ENCODE measurements around the gene EDIL3. TPM values are rescaled to one million over a fixed set of nuclear protein-coding genes. Genes with fewer than 3 reads are reported as not detected.

The EDIL3 gene
- total and polyA plus RNA-seq, 2 of the 13 experiments (the other 11 are each of a cell fraction or from before 2014, with no cell fraction given) = 0.01 TPM; not detected in 1

DNA sequence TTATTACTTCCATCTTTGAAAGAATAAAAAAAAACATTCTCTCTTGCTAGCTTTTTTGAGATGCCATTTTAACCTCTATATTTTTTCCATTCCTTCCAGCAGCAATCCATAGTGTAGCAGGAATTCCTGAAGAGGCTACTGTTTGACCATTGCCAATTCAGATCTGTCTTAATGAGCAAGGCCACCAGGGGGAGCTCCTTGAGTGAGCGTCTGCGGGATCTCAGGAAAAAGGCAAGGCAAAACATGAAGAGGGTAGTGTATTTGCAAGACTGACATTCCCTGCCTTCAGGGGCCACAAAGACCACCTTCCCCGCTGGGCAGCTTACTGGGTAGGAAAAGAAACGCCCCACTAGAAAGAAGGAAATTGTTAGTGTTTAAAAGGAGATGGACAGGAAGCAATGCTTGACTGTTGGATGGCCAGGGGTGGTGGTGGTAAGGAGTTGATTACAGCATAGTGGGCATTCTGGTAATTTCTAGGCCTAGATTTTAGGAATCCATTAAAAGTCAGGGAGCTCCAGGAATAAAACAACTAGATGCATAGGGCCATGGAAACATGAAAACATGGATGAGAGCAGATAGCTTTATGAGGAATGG is 457.4 kb downstream of the EDIL3 start (continued):
- TF ChIP-seq, protein P1, sequence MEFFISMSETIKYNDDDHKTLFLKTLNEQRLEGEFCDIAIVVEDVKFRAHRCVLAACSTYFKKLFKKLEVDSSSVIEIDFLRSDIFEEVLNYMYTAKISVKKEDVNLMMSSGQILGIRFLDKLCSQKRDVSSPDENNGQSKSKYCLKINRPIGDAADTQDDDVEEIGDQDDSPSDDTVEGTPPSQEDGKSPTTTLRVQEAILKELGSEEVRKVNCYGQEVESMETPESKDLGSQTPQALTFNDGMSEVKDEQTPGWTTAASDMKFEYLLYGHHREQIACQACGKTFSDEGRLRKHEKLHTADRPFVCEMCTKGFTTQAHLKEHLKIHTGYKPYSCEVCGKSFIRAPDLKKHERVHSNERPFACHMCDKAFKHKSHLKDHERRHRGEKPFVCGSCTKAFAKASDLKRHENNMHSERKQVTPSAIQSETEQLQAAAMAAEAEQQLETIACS (CRISPR knock-in tag; IDR thresholded peaks at IDR 0.05) = no peak
- TF ChIP-seq CCDC6 (CRISPR knock-in tag; IDR thresholded peaks at IDR 0.05) (no peak), SMC3 (IDR thresholded peaks at IDR 0.05; ENCODE audit: low read length) (peak; percentile 63; the same call in 1 of the 2 replicates), ONECUT2 (CRISPR knock-in tag; IDR thresholded peaks at IDR 0.05) (no peak)

DNA sequence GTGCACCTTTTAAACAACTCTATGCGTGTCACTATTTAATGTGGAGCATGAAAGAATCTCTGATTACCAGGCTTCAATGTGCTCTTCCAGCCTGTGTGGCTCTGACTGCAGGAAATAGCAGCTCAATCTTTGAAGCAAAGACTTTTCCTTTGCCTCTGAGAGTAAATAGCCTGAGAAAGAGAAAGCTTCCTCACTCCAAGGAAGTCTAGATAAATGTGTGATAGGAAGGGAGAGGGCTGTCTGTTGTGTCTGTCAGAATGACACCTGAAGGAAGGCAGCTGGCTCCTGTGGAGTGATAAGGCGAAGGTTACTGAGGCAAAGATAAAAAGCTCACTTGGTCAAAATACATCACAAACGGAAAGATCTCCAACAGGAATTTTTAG is 458.7 kb downstream of the EDIL3 start:
- Histone ChIP-seq H3K36me3 (replicated peaks in 1 of 2; ENCODE audit: control insufficient read depth in 1 of 2, insufficient read depth in 2 of 2, low read length in 2 of 2) (no peaks in the 10 kb centered on the region), H3K4me2 (ENCODE audit: low read depth, low read length) (no peak overlapping the region), H2AFZ (ENCODE audit: low read length) (no peak overlapping the region), H3K27me3 (ENCODE audit: control insufficient read depth in 1 of 2, insufficient read depth in 2 of 2, low read length in 2 of 2) (no peaks in the 10 kb centered on the region), H3K79me2 (ENCODE audit: insufficient read depth, low read length) (no peaks in the 10 kb centered on the region), H3K9me3 (ENCODE audit: low read length) (no peaks in the 10 kb centered on the region), H3K4me1 (ENCODE audit: insufficient read depth, low read length) (no peaks in the 10 kb centered on the region), H3K9ac (ENCODE audit: insufficient read depth, low read depth, low read length) (no peak overlapping the region), H3K27ac (ENCODE audit: extremely low read length, insufficient read depth, low read length) (no peak overlapping the region), H3K4me3 (replicated peaks in 1 of 3; ENCODE audit: insufficient read depth in 1 of 3, low read depth in 2 of 3, low read length in 3 of 3) (no peak overlapping the region), H4K20me1 (ENCODE audit: insufficient read depth, low read length) (no peaks in the 10 kb centered on the region; the same call in 1 of the 2 replicates)
- WGBS (ENCODE audit: low lambda C conversion rate) = 4% methylated on average over 3 of the region's 3 CpGs
- no peak for DNase-seq (ENCODE audit: low spot score)
- ATAC-seq = no peak
- FAIRE-seq = no peak
- intact Hi-C loops (cut with micrococcal nuclease; ENCODE audit: unreplicated experiment) = loop anchor here (10.0 kb wide), 1 partner anchor 329 kb away; no protein-coding TSS in a partner anchor
- ChIA-PET CTCF (ENCODE audit: low intra/inter-chr PET ratio, low total read pairs) (interaction anchor here (1.9 kb wide), 1 partner anchor 208 kb away, joined by 6 read pairs; no protein-coding TSS in a partner anchor), POLR2A (no interaction called here)
- no TSS peak for BruUV-seq (replicated peaks)
- in situ Hi-C loops (cut with HindIII; ENCODE audit: extremely low pct_ligation_motif_present, low pct_unique_long_range_greater_than_20kb) = no loop called here
- no peak for TF ChIP-seq ISX (CRISPR knock-in tag; conservative IDR thresholded peaks at IDR 0.05)
- TF ChIP-seq CBX1 (IDR thresholded peaks at IDR 0.05; ENCODE audit: low read depth) = no peak
- no peak for TF ChIP-seq HDAC6 (IDR thresholded peaks at IDR 0.05; ENCODE audit: low read depth, low read length)
- no peak for TF ChIP-seq ZNF441 (CRISPR knock-in tag; IDR thresholded peaks at IDR 0.05; ENCODE audit: borderline replicate concordance)
- TF ChIP-seq SATB2 (CRISPR knock-in tag; IDR thresholded peaks at IDR 0.05) = no peak
- no peak for TF ChIP-seq ZNF780A (CRISPR knock-in tag; IDR thresholded peaks at IDR 0.05)
- no peak for TF ChIP-seq ZHX2 (IDR thresholded peaks at IDR 0.05; ENCODE audit: low read depth)
- TF ChIP-seq ZHX2 (CRISPR knock-in tag; IDR thresholded peaks at IDR 0.05; ENCODE audit: borderline replicate concordance) = no peak
- TF ChIP-seq EED (CRISPR knock-in tag; IDR thresholded peaks at IDR 0.05) = no peak
- TF ChIP-seq REXO4 (CRISPR knock-in tag; IDR thresholded peaks at IDR 0.05; ENCODE audit: borderline replicate concordance) = no peak
- no peak for TF ChIP-seq BRF2 (CRISPR knock-in tag; IDR thresholded peaks at IDR 0.05)

Data from HepG2 (cell line).